RWPE1 (cell line): ENCODE data around the gene NR3C1.

Experiments used
- CTCF ChIA-PET: fragments of 350-600 bp; sonication (Branson Sonifier 250); formaldehyde crosslinking; extraction: SDS; loops from one replicate; lab custom pipeline; 2021; lab: Yijun Ruan, JAX
- POLR2A ChIA-PET: fragments of 400-600 bp; formaldehyde crosslinking; extraction: SDS; loops from one replicate; lab custom pipeline; 2020; ENCODE audit warnings: antibody characterized with exemption; ENCODE audit not compliant: low non-redundant PET; lab: Yijun Ruan, JAX
- DNase-seq: peaks from one replicate; pipeline ENCODE4 v3.0.0; 2012; ENCODE audit warnings: low spot score
- H3K27ac ChIP-seq: fragments of 450-650 bp; 2 replicates; pipeline ENCODE4 v1.5.1; 2017
- CTCF ChIP-seq: fragments of 450-650 bp; conservative IDR thresholded peaks from 2 replicates; pipeline ENCODE4 v1.5.1; 2017; ENCODE audit warnings: low read depth, mild to moderate bottlenecking

Gene NR3C1

GRCh38 chr5:143401227-143402016 is 2.1 kb downstream of the NR3C1 start:
- TF ChIP-seq CTCF: no peak
- CTCF ChIA-PET: interaction anchor here (0.8 to 1.1 kb wide), 4 partner anchors 57 to 479 kb away, joined by 3 to 9 read pairs (median 3); no protein-coding TSS in a partner anchor
- POLR2A ChIA-PET: no interaction called here
- no peak overlapping the region for H3K27ac ChIP-seq
- no peak for DNase-seq

- CTCF ChIA-PET: interaction anchor here (0.9 to 1.1 kb wide), 3 partner anchors 62 to 479 kb away, joined by 3 to 9 read pairs (median 3); no protein-coding TSS in a partner anchor
- H3K27ac ChIP-seq: peak overlapping the region; percentile 33; the same call in 1 of the 2 replicates
- POLR2A ChIA-PET: no interaction called here
- DNase-seq: no peak
- no peak for TF ChIP-seq CTCF
Observed at GRCh38 chr5:143400541-143401226, 2.8 kb downstream of the NR3C1 start.

- POLR2A ChIA-PET: no interaction called here
- DNase-seq: no peak
- CTCF ChIA-PET: interaction anchor here (0.9 to 1.1 kb wide), 2 partner anchors 62 to 97 kb away, joined by 3 to 9 read pairs; no protein-coding TSS in a partner anchor
- peak overlapping the region; percentile 33; the same call in 1 of the 2 replicates for H3K27ac ChIP-seq
- TF ChIP-seq CTCF: no peak
Observed at GRCh38 chr5:143399616-143400540, 3.6 kb downstream of the NR3C1 start.

GRCh38 chr5:143398451-143399237 is 4.8 kb downstream of the NR3C1 start:
- no peak overlapping the region for H3K27ac ChIP-seq
- no peak for DNase-seq
- CTCF ChIA-PET: interaction anchor here (0.5 kb wide), 1 partner anchor 67 kb away, joined by 3 read pairs; no protein-coding TSS in a partner anchor
- POLR2A ChIA-PET: interaction anchor here (0.8 kb wide), 1 partner anchor 62 kb away, joined by 4 read pairs; no protein-coding TSS in a partner anchor
- TF ChIP-seq CTCF: no peak

GRCh38 chr5:143398053-143398355 is 5.5 kb downstream of the NR3C1 start:
- no peak overlapping the region for H3K27ac ChIP-seq
- TF ChIP-seq CTCF: no peak
- ChIA-PET CTCF (no interaction called here), POLR2A (no interaction called here)
- no peak for DNase-seq
